Smooth muscle cell of bladder (primary cell): Measurements from ENCODE around the gene ERBB2. TPM values are rescaled to one million over a fixed set of nuclear protein-coding genes. Genes with fewer than 3 reads are reported as not detected.

Source experiments
- total RNA-seq: library from RNA; depleted of rRNA; stranded (reverse); fragments of >200 nt; gene quantifications from 2 replicates; pipeline ENCODE4 v1.2.3, GENCODE V29; 2014

ERBB2 gene
- total RNA-seq, result 27.7 and 34.1 TPM in 2 replicates

DNA sequence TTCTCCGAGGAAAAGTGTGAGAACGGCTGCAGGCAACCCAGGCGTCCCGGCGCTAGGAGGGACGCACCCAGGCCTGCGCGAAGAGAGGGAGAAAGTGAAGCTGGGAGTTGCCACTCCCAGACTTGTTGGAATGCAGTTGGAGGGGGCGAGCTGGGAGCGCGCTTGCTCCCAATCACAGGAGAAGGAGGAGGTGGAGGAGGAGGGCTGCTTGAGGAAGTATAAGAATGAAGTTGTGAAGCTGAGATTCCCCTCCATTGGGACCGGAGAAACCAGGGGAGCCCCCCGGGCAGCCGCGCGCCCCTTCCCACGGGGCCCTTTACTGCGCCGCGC, at the start of gene ERBB2:
Gene ERBB2, plus strand, starts transcription at position 247 of the 330 bp plus-strand sequence. CDS start 175 bp downstream, outside the sequence.

DNA sequence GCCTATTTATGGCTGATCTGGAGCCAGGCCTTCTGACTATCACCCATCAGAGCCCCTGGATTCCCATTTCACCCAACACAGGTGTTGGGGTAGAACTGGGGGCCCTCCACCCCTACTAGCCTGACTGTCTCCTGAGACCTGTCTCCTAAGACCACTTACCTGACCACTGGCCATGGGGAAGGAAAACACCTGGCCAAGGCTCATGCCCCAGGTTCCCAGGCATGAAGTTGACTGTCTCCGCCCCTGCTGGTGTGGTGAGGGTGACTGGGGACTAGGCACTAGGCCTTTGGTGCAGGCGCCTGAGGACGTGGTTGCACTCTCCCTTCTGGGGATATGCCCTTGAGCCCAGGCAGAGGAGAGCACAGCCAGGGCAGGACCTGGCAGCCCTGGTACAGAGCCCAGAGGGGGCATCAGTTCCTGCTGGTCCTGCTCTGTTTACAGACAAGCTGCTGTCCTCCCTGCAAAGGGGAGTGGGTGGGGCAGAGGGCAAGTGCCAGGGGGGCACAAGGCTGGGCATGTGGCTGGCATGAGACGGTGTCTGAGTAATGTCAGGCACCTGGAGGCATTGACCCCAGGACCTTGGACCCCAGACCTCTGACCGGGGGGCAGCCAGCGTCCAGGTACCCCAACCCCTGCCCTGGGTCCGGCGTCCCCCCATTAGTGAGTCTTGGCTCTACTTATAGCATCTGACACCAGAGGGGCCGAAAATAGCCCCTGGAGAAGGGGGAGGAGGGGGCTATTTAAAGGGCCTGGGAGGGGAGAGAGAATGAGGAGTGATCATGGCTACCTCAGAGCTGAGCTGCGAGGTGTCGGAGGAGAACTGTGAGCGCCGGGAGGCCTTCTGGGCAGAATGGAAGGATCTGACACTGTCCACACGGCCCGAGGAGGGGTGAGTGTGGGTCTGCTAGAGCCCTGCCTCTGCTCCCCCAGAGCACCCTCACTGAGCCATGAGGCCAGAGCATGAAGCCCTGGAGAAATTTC, 35.0 kb upstream of the ERBB2 start, which contains the start of gene TCAP:
Gene TCAP, plus strand, starts transcription at position 769 of the 981 bp plus-strand sequence. Its CDS starts 11 bp downstream, at position 780.

DNA sequence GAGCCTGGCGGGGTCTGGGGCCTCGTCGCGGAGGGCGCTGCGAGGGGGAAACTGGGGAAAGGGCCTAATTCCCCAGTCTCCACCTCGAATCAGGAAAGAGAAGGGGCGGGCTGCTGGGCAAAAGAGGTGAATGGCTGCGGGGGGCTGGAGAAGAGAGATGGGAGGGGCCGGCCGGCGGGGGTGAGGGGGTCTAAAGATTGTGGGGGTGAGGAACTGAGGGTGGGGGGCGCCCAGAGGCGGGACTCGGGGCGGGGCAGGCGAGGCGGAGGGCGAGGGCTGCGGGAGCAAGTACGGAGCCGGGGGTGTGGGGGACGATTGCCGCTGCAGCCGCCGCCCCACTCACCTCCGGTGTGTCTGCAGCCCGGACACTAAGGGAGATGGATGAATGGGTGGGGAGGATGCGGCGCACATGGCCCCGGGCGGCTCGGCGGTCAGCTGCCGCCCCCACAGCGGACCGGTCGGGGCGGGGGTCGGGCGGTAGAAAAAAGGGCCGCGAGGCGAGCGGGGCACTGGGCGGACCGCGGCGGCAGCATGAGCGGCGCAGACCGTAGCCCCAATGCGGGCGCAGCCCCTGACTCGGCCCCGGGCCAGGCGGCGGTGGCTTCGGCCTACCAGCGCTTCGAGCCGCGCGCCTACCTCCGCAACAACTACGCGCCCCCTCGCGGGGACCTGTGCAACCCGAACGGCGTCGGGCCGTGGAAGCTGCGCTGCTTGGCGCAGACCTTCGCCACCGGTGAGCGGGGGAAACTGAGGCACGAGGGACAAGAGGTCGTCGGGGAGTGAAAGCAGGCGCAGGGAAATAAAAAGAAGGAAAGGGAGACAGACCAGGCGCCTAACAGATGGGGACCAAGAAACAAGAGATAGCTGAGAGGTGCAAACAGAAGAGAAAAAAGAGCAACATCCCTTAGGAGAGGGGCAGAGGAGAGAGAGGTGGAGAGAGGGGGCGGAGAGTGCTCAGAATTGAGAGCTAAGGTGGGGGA, 31.6 kb upstream of the ERBB2 start, which contains the start of gene PNMT:
Gene PNMT, plus strand, starts transcription at position 509 of the 980 bp plus-strand sequence. Its CDS starts 23 bp downstream, at position 532.

DNA sequence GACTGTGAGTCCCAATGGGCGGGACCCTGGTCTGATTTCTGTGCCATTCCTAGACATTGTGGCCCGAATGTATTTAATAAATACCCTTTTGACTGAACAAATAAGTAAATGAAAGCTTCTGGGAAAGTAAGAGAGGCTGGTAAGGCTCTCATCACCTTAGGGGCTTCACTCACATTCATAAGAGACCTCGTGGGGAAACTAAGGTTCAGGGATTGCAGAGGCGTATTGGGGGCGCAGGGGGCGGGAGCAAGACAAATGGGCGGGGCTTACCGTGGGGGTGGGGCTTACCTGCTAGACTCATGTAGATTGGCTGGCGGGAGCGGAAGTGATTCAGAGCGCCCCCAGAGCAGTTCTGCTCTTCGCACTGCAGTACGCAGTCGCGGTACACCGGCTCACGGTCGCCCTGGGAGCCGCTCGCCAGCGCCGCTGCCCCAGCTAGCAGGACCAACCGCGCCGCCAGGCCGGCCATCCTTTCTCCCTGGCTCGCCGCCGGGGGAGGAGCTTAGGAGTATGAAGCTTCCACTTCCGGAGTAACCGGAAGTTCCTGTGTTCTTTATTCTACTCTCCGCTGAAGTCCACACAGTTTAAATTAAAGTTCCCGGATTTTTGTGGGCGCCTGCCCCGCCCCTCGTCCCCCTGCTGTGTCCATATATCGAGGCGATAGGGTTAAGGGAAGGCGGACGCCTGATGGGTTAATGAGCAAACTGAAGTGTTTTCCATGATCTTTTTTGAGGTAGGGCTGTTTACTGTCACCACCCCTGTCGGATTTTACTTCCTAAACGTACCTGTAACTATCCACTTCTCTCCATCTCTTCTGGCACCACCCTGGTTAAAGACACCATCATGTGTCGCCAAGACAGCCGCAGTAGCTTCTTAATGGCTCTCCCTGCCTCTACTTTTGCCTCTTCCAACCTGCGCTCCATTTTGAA, 12.1 kb upstream of the ERBB2 start, which contains the start of gene PGAP3:
Gene PGAP3, minus strand, starts transcription at position 512 of the 929 bp plus-strand sequence. Its CDS starts 43 bp downstream, at position 469.

DNA sequence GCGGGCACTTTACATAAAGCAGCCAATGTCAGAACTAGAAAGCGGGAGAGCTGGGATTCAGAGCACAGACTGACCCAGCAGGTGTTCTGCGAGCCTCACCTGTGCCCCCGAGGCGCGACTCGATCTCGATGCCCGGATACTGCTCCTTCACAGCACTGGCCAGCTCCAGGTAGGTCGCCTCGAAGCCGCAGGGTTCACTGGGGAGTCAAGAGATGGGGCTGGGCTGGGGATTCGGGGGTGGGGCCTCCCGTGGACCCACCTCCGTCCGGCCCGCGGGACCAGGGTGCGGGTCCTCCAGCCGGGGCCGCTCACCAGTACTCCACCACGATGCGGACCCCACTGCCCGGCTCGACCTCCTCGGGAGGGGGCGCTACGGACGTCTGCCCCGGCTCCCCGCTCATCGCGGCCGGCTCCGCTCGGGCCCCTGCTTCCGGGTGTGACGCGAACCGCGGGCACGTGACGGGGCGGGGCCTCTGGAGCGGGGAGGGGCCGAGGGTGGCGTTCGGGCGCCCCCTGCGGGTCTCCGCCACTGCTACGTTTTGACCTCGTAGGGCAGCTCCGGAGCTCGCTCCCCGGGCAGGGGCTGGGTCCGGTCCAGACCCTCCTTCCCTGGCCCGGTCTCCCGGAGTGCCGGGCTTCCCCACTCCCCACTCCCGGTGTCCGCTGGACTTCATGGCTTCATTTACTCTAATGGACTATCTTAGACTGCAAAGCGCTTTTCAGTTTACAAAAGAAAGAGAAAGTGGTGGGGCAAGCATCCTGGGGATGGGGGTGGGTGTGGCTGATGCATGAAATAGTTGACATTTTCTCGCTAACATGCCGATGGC, 30.4 kb downstream of the ERBB2 start, which contains the start of gene MIEN1:
Gene MIEN1, minus strand, starts transcription at position 438 of the 827 bp plus-strand sequence. Its CDS starts 37 bp downstream, at position 401.

DNA sequence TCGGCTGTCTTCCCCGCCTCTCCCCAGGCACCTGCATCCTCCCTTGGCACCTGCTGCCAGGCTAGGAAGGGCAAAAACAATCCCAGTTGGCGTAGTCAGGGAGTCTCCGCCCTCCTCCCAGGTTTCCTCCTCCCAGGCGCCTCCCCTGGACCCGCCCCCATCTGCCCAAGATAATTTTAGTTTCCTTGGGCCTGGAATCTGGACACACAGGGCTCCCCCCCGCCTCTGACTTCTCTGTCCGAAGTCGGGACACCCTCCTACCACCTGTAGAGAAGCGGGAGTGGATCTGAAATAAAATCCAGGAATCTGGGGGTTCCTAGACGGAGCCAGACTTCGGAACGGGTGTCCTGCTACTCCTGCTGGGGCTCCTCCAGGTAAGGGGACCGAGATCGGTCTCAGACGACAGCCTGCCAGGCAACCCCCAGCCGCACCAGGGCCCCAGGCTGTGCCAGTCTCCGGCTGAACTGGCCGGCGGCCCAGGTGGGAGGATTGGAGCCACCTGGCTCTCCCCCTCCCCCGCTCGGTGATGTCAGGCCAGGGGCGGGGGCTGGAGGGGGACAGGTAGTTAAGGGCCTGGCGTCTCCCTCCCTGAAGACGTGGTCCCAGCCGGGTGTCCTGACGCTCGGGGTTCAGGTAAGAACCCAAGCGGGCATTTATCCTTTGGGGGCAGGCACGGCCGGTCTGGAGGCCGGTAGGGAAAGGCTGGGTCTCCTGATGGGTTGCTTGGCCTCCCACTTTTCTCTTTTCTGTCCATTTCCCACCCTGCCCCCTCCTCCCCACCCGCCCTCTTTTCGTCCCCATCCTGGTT, 38.1 kb downstream of the ERBB2 start, which contains the start of gene GRB7:
Gene GRB7, plus strand, starts transcription at position 179 of the 808 bp plus-strand sequence. CDS start 4,364 bp downstream, outside the sequence.

Other genes starting within 250 kb of the ERBB2 start
- 14.6 and 15.0 TPM in 2 replicates for gene MED1, start 248.8 kb upstream of the ERBB2 start, total RNA-seq
- 16.8 and 18.9 TPM in 2 replicates for gene CDK12, start 238.6 kb upstream of the ERBB2 start, total RNA-seq
- not detected in 2 replicates for gene NEUROD2, start 92.1 kb upstream of the ERBB2 start, total RNA-seq
- gene PPP1R1B, start 73.1 kb upstream of the ERBB2 start, total RNA-seq, result not detected in 2 replicates
- gene STARD3, start 62.9 kb upstream of the ERBB2 start, total RNA-seq, result 19.8 and 30.2 TPM in 2 replicates
- 0.14 and 0.37 TPM in 2 replicates for gene TCAP, start 34.7 kb upstream of the ERBB2 start, total RNA-seq
- not detected in 2 replicates for gene PNMT, start 31.6 kb upstream of the ERBB2 start, total RNA-seq
- 10.8 and 15.0 TPM in 2 replicates for gene PGAP3, start 12.0 kb upstream of the ERBB2 start, total RNA-seq
- 13.7 and 16.4 TPM in 2 replicates for gene MIEN1, start 30.5 kb downstream of the ERBB2 start, total RNA-seq
- gene GRB7, start 37.9 kb downstream of the ERBB2 start, total RNA-seq, result not detected in 2 replicates
- under 0.01 TPM in 1 of 2 replicates, not detected in the other for gene IKZF3, start 164.2 kb downstream of the ERBB2 start, total RNA-seq
- not detected in 2 replicates for gene ZPBP2, start 168.1 kb downstream of the ERBB2 start, total RNA-seq
- 3.0 and 8.9 TPM in 2 replicates for gene GSDMB, start 218.6 kb downstream of the ERBB2 start, total RNA-seq
- 57.9 and 89.4 TPM in 2 replicates for gene ORMDL3, start 227.5 kb downstream of the ERBB2 start, total RNA-seq
- not detected in 2 replicates for gene LRRC3C, start 227.7 kb downstream of the ERBB2 start, total RNA-seq